K562 (cell line): ENCODE measurements around the gene HNRNPD. TPM values are rescaled to one million over a fixed set of nuclear protein-coding genes. Genes with fewer than 3 reads are reported as not detected.

ENCODE experiments used
- BRF2 ChIP-seq: IDR thresholded peaks from 3 replicates; pipeline ENCODE4 v1.6.1; 2011; ENCODE audit warnings: borderline replicate concordance, mild to moderate bottlenecking; ENCODE audit not compliant: insufficient read length, insufficient read depth
- C11orf30 ChIP-seq: fragments of 450-650 bp; IDR thresholded peaks from 2 replicates; pipeline ENCODE4 v1.6.1; 2016; ENCODE audit warnings: low read depth, mild to moderate bottlenecking
- CREB3 ChIP-seq: fragments of 450-650 bp; conservative IDR thresholded peaks from 2 replicates; pipeline ENCODE4 v1.6.1; 2016; ENCODE audit warnings: missing genetic modification characterization, low read depth, mild to moderate bottlenecking, missing compliant biosample characterization, moderate library complexity
- E2F1 ChIP-seq: sonication (generic); formaldehyde crosslinking; IDR thresholded peaks from 2 replicates; pipeline ENCODE4 v1.8.1; 2023; ENCODE audit warnings: mild to moderate bottlenecking, missing genetic modification reagents, moderate library complexity
- ETS2 ChIP-seq: IDR thresholded peaks from 2 replicates; pipeline ENCODE4 v1.6.1; 2016; ENCODE audit warnings: borderline replicate concordance, missing genetic modification characterization, mild to moderate bottlenecking, moderate library complexity, missing compliant biosample characterization; ENCODE audit not compliant: poor library complexity, severe bottlenecking
- GABPA ChIP-seq: fragments of 200-800 bp; sonication (Bioruptor generic); conservative IDR thresholded peaks from 2 replicates; pipeline ENCODE4 v1.6.1; 2016; ENCODE audit warnings: low read depth, missing genetic modification characterization, missing compliant biosample characterization
- GMEB1 ChIP-seq: fragments of 250-450 bp; sonication (Bioruptor Pico); IDR thresholded peaks from 2 replicates; pipeline ENCODE4 v1.4.0; 2020; ENCODE audit warnings: mild to moderate bottlenecking
- KLF10 ChIP-seq: fragments of 250-450 bp; sonication (Bioruptor Pico); IDR thresholded peaks from 2 replicates; pipeline ENCODE4 v1.6.1; 2021; ENCODE audit warnings: matching md5 sums
- MEIS2 ChIP-seq: fragments of 450-650 bp; IDR thresholded peaks from 2 replicates; pipeline ENCODE4 v1.6.1; 2014; ENCODE audit warnings: mild to moderate bottlenecking; ENCODE audit not compliant: partially characterized antibody
- RAD51 ChIP-seq: fragments of 450-650 bp; IDR thresholded peaks from 2 replicates; pipeline ENCODE4 v1.7.1; 2016; ENCODE audit warnings: low read depth, mild to moderate bottlenecking, borderline replicate concordance
- RBM22 ChIP-seq: fragments of 200-400 bp; formaldehyde crosslinking; IDR thresholded peaks from 2 replicates; pipeline ENCODE4 v1.6.1; 2018; ENCODE audit warnings: low read length, low read depth; ENCODE audit not compliant: poor library complexity, severe bottlenecking
- RUNX1 ChIP-seq: sonication (generic); IDR thresholded peaks from 2 replicates; pipeline ENCODE4 v1.6.1; 2016; ENCODE audit warnings: antibody characterized with exemption, low read depth
- TARDBP ChIP-seq: fragments of 450-650 bp; IDR thresholded peaks from 2 replicates; pipeline ENCODE4 v1.6.1; 2016
- UBTF ChIP-seq, 2 experiments: IDR thresholded peaks; 2 replicates each; pipeline ENCODE4 v1.6.1; 2012; ENCODE audit warnings: improper control_type of control experiment in 2 of 2, low read depth in 2 of 2, low read length in 2 of 2, borderline replicate concordance in 1 of 2
- ZKSCAN8 ChIP-seq: fragments of 200-800 bp; sonication (Bioruptor generic); IDR thresholded peaks from 2 replicates; pipeline ENCODE4 v1.6.1; 2016; ENCODE audit warnings: missing genetic modification characterization, missing compliant biosample characterization
- ZNF143 ChIP-seq: sonication (generic); formaldehyde crosslinking; IDR thresholded peaks from 2 replicates; pipeline ENCODE4 v1.9.0; 2022; ENCODE audit warnings: mild to moderate bottlenecking, missing genetic modification reagents
- ZNF263 ChIP-seq: sonication (generic); formaldehyde crosslinking; IDR thresholded peaks from 2 replicates; pipeline ENCODE4 v1.8.0; 2022; ENCODE audit warnings: mild to moderate bottlenecking, missing genetic modification reagents, borderline replicate concordance
- ZNF436 ChIP-seq: fragments of 250-450, 450-650 bp; sonication (Bioruptor Pico); formaldehyde crosslinking; IDR thresholded peaks from 2 replicates; pipeline ENCODE4 v1.7.0; 2020; ENCODE audit warnings: mild to moderate bottlenecking
- polyA plus RNA-seq, 8 experiments: library from polyadenylated mRNA; depleted of rRNA in 4 of 8; stranded (reverse) in 5 of 8; unstranded in 3 of 8; fragments of >200 nt; fragmentation: Nextera tagmentation in 2 of 8; fragmentation: Illumina TruSeq in 1 of 8; extraction: Ambion mirVana in 2 of 8; extraction: Trizol in 1 of 8; gene quantifications; 2 replicates each; pipeline versions ENCODE4 v1.2.1 to v1.2.3, GENCODE V29; 2011 to 2014; ENCODE audit warnings: inconsistent platforms in 1 of 8, missing spikeins in 1 of 8
- total RNA-seq, 7 experiments: library from RNA; depleted of rRNA in 6 of 7; stranded (reverse); fragments of >200 nt in 6 of 7; fragmentation: Illumina TruSeq in 2 of 7; extraction: Trizol in 2 of 7; gene quantifications; 2 replicates each; pipeline versions ENCODE4 v1.2.1 to v1.2.3, GENCODE V29; 2011 to 2021; ENCODE audit warnings: low replicate concordance in 1 of 7

Gene HNRNPD
- total and polyA plus RNA-seq, 9 of the 15 experiments (the other 6 are each of a cell fraction or from before 2014, with no cell fraction given): 92.4 to 955 (median 160) TPM

GRCh38 chr4:82373816-82374625 is at the start of gene HNRNPD (continued):
- TF ChIP-seq ZNF263 (CRISPR knock-in tag): peak; percentile 56; the same call in 1 of the 2 replicates
- peak; percentile 53; the same call in 1 of the 2 replicates for TF ChIP-seq C11orf30
- TF ChIP-seq UBTF (IDR thresholded peaks at IDR 0.05; ENCODE audit: borderline replicate concordance in 1 of 2, low read depth in 2 of 2, low read length in 2 of 2): peak in 1 of 2 experiments; percentile 96; a peak in 3 of 4 replicates
- TF ChIP-seq GABPA: peak; percentile 95
- no peak for TF ChIP-seq E2F1 (CRISPR knock-in tag)
- TF ChIP-seq ZKSCAN8 (CRISPR knock-in tag): no peak
- TF ChIP-seq ZNF436 (CRISPR knock-in tag): no peak
- no peak for TF ChIP-seq KLF10 (CRISPR knock-in tag)
- peak; percentile 71 for TF ChIP-seq RBM22
- no peak for TF ChIP-seq ZNF143 (CRISPR knock-in tag)
- TF ChIP-seq RUNX1: no peak
- peak; percentile 83; the same call in 1 of the 2 replicates for TF ChIP-seq TARDBP
- TF ChIP-seq RAD51: peak; percentile 99
- TF ChIP-seq BRF2: no peak
- TF ChIP-seq CREB3: no peak
- peak; percentile 40 for TF ChIP-seq MEIS2
- no peak for TF ChIP-seq ETS2 (tag)
- TF ChIP-seq GMEB1: peak; percentile 59; the same call in 1 of the 2 replicates
